ENCODE measurements around the gene TBC1D4.

Gene TBC1D4

DNA sequence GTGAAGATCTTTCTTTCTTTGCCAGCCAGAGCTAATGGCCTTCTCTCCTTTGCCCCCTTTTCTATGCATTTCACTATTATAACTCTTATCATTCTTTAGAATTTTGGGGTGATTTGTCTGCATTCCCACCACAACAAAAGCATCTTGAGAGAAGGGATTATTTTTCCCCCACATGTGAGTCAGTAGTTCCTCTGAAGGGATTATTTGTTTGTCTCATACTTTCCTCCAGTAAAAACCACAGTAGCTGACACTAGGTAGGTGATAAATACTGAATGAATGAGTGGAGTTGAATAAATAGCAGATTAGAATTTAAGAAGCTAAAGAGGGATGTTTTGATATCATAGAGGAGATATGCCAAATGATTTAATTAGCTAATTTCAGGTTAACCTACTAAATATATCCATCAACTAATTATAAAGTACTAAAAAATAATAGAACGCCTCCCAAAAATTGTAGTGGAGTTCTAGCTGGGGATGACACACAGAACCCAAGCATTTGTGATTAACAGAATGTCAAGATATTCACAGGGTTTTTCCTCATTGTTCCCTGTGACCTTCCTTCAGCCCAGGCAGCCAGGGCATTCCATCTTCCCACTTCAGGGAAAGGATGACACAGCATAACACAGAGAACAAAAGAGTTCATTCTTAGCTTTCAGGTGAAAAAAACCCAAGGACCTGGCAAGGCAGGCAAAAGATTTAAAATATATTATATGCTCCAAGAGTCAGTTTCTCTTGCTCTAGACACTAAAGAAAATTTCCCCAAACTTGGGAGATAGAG, 3.5 kb upstream of the TBC1D4 start:
- DNase-seq, result no peak

DNA sequence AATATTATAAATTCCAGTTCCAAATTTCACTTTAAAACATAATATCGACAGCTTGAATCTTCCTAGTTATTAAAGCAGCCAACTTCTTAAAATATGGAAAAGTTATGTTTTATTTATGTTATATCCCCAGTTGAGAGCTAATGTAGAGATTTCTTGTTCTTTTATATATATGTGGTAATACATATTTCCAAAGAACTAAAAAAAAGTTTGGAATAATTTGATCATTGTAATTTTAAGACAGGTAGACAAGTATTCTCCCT, 781 bp upstream of the TBC1D4 start:
- no peak for DNase-seq

DNA sequence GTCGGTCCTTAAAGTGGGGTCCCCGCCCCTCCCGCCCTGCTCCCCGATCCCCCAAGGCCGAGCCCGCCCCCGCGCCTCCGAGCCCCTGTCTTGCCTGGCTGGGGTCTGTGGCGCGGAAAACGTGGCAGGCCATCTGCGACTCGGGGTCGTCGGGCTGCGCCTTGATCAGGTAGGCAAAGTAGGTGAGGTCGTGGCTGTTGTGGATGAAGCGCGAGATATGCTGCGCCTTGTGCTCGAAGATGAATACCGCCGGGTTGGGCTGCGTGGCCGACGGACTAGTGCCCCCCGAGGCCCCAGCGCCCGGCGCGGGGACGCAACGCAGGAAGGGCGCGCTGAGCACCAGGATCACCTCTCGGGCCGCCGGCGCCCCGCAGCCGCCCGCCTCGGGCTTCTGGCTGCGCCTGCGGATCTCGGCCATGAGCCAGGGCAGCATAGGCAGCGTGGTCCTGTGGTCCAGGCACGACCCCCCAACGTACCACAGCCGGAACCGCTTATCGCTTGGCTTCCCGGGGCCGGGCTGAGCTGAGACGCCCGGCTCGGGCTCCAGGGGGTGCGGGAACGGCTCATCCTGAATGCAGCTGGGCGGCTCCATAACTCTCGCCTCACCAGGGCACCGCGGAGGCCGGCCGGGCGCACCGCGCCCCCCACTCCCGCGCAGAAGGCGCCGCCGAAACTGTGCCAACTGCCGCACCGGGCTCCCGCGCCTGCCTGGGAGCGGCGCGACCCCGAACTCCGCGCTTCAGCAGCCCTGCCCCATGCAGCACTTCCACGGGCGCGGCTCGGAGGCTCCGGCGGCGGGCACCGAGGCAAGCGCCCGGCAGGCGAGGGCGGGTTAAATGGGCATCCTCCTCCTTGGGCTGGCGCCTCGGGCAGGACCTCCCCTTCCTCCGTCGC, 546 bp downstream of the TBC1D4 start:
- DNase-seq, result peak in 3 of 6 experiments; percentile 29 to 41 (median 29)

DNA sequence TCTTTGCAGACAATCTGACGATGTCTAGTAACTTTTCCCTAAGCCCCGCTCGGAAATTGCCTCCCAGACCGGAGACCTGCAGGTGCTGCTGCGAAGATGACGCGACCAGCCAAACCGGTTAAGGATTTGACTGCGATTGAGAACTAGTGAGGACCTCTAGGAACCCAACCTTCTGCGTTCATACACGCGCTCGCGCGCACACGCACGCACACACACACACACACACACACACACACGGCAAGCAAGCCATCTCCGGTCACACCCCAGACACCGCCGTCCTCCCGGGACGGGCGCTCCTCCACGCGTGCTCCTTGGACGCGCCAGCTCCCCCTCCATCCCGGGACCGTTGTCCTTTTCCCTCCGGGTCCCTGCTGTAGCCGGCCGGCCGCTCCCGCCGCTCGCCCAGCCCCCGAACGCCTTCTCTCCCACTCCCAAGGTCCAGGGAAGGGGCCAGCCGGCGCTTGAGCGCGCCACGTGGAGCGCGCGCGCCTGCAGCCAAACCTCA, 1.2 kb downstream of the TBC1D4 start:
- DNase-seq, result peak in 2 of 6 experiments; percentile 9 to 12

DNA sequence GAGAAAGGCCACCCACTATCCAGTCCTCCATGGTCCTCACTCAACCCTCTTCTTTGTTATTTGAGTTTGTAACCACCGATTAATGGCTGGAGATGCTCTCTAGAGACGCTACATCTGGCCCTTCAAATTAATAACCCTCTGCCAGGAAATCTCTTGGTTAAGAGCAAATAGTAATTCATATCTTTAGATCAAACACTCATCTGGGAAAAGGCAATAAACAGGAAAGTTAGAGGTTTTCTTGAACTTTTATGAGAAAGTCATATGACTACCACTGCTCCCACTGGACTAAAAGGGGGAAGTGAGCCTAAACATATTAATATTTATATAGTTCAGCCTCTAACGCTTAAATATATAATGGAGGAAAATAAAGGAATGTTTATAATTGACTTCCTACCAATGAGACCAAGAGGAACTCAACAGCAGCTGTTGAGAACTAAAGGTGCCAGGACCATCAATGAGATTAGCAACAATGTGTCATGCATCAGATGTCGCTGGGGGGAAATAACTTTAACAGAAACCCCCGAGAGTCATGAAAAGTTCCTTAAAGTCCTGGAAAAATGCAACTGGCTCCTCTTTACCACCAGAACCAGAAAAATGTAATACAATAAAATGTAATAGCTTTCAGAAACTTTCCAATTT, 2.7 kb downstream of the TBC1D4 start:
- no peak for DNase-seq

DNA sequence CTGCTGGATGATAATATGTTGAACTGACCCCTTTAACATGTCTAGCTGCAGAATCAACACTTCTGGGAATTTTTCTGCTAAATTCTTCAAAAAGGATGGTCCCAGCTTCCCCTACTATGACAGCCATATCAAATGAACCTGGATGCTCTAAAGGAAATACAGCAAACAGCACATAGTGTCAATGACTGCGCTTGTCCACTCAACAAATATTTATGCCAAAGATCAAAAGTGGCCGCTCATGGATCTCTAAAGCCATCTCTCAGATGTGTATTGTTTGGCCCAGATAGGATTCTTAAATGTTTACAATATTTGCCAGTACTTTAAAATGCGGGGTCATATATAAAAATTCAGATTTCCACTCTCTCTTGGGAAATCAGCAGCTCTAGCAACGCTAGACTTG, 3.3 kb downstream of the TBC1D4 start:
- no peak for DNase-seq

DNA sequence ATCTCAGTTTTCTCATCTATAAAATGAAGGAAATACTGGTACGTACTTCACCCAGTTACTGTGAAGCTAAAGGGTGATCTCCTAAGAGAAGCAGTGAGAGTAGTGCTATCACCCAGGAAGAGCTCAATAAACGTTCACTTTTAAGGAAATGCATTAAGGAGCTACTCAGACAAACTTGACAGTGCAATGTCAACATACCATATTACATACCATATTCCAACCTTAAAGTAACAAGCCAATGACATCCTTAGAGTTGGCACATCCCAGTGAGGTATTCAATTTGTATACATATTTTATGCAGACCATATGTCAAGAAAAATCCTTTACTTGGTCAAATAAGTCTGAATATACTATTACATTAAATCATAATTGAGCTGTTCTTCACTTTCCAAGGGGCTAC, 7.0 kb downstream of the TBC1D4 start:
- DNase-seq, result no peak

DNA sequence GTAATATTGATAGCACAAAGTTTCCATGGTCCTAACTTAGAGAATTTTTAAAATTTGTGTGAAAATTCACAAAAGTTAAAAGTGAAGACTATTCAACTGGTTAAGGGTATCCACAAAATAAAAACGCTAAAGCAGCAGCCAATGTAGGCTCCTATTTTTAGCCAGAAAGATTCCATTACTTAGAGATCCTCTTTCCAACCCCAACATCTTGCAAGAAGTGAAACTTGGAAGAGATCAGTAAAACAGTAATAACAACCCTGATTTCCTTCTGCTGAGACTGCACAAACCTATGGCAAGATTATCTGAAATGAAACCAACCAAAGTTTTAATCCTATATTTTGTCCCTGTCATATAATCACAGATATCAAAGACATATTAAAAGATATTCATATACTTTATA, 8.5 kb downstream of the TBC1D4 start:
- no peak for DNase-seq

DNA sequence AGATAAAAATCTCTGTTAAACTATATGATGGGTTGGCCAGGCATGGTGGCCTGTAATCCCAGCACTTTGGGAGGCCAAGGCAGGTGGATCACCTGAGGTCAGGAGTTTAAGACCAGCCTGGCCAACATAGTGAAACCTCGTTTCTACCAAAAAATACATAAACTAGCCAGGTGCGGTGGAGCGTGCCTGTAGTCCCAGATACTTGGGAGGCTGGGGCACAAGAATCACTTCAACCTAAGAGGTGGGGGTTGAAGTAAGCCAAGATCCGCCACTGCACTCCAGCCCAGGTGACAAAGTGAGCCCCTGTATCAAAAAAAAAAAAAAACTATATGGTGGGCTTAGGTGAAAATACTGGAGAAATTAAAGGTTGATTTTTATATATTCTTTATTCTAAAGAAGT, 11.3 kb downstream of the TBC1D4 start:
- DNase-seq, result no peak

DNA sequence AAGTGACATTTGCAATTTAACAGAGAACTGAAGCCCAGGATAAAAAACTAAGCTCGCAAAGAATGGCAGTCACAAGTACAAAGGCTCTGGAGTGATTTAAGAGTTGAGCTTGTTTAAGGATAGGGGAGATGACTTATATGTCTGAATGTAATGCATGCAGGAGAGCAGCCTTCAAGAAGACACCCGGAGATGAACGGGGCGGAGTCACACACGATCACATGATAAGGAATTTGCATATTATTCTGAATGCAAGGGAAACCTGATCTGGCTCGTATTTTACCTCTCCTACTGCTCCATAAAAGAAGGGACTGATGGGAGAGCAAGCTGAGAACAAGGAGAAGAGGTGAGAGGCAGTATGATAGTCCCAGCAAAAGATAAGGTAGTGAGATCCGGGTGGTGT, 12.9 kb downstream of the TBC1D4 start:
- no peak for DNase-seq

DNA sequence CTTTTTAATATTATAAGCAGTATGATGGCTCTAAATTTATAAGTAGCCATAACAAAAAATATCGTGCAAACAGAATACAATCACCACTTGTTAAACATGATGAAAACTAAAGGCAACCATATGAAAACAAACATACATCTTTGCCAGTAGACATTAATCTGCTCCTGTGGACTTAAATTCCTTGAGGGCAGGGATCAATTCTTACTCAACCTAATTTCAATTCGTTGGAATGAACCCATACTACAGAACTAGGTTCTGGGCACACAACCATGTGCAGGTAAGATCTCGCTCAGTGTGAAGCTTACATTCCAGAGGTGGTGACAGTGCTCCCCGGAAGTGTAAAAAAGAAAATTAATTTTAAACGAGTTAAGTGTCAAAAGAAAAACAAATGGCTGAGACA, 13.4 kb downstream of the TBC1D4 start:
- DNase-seq, result no peak

DNA sequence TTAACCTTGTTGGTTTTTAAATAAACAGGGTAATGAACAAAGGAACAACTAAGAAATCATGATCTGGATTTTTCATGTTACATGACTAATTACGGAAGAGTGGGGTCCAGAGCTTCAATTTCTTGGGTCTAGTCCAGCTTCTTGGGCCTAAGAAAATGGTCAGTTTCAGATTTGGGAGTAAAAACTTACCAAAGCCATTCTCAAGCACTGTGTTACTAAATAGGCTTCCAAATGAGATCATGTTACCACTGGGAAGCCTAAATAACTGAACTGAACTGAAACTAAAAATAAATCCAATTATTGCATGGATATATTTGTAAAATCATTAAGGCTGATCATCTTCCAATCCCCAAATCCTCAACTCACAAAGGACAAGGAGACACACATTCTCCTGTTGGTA, 13.9 kb downstream of the TBC1D4 start:
- DNase-seq, result no peak

DNA sequence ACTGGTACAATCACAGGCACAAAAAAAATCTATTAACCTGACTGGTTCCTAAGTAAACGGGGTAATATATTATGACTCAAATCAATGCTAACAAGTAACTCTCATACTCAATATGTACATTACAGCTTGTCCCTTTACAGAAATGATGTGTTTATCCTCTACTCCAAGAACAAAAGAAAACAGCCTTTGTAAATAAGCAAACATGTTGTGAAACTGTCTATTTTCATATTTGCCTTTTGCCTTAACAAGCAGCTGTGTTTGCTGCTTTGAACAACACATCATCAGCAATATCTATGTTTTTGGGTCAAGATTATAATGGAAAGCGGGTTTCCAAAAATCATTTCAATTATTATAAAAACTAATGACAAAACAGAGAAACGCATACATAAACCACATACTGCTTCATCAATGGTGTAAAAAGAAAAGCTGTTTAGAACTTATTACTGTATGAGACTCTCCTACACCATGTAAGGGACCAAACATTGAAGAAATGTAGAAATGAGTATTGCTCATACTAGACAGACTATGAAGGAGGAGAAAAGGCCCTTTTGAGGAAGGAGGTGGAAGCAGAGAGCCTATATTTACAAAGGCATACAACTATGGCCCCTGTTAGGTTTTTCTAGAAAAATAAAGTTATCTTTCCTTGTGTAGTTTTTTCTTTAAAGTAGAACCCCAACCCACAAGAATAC, 14.8 kb downstream of the TBC1D4 start:
- DNase-seq, result no peak

DNA sequence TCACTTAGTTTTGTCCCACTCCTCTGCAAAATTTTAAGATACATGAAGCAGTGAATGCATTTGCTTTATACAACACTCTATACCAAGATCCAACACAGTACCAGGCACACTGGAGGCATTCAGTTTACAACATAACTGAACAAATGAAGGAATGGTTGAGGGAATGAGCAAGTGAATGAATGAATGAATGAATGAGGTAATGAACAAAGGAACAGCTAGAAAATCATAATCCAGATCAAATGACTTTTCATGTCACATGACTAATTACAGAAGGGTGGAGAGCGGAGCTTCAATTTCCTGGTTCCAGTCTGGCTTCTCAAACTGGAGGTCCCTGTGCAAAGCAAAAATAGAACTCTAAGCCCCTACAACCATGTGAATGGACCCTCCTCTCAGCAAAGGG, 16.7 kb downstream of the TBC1D4 start:
- no peak for DNase-seq

DNA sequence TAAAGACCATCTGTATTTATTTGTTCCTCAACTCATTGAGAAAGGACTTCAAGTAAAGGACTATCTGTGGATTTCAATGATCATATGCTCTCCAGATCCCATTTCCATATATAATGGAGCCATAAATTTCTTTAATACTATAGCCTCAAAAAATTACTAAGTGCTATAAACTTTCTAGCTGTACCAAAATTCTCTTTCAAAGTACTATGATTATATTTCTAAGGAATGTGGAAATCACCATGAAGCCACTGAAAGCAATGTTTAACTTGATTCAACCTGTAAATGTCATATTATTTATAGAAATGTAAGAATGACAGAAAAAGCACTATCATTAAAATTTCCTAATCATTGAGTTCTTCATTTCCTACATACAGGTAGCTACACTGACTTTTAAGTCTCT, 20.7 kb downstream of the TBC1D4 start:
- DNase-seq, result no peak

DNA sequence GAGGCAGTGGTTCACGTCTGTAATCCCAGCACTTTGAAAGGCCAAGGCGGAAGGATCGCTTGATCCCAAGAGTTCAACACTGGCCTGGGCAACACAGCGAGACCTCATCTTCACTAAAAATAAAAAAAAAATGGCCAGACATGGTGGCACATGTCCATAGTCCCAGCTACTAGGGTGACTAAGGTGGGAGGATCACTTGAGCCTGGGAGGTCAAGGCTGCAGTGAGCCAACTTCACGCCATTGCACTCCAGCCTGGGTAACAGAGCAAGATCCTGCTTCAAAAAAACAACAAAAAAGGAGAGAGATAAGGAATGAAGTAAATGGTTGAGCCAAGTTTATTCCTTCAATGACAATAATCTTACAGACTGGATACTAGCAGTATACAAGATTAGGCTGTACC, 21.3 kb downstream of the TBC1D4 start:
- DNase-seq, result no peak

DNA sequence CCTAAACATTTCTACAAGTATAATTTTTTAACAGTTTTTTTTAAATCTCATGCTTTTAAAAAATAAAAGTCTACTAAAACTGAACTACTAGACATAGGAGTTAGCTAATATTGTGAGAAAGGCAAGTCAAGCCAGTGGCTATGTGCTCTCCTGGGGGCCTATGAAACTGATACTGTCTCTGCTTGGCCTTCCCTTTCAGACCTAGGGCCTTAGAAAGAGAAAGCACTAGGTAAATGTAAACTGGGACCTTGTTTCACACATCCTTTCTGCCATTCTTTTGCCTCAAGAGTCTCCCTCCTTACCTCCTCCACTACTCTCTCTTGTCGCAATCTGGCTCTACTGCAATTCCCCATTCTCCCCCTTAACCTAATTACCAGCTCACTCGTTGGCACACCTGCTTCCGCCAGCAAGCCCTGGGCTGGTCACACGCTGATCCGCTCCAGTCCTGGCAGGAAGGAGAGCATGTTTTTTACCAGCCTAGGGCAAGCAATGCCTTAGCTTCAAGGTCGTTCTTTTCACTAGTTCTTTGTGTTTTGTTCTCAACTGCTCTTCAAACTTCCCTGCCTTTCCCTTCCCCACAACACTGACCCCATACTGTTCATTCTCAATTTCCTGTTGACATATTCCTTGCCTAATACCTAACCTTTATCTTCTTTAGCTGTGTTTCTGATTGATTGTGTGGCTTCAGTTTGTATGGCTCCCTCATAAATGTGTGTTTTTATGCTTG, 23.1 kb downstream of the TBC1D4 start:
- no peak for DNase-seq

DNA sequence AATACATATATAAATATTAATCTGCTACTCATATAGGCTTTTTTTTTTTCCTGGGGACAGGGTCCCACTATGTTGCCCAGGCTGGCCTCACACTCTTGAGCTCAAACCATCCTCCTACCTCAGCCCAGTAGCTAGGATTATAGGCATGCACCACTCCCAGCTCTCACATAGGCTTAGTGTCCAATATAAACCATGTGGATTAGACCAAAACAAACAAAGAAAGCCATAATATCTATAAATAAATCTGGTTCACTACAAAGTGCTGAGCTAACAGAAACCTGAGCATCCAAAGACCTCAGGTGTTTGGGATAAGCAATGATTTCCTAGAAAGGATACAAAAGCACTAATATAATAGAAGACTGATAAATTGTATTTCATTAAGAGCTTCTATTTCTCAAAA, 26.0 kb downstream of the TBC1D4 start:
- DNase-seq, result no peak

DNA sequence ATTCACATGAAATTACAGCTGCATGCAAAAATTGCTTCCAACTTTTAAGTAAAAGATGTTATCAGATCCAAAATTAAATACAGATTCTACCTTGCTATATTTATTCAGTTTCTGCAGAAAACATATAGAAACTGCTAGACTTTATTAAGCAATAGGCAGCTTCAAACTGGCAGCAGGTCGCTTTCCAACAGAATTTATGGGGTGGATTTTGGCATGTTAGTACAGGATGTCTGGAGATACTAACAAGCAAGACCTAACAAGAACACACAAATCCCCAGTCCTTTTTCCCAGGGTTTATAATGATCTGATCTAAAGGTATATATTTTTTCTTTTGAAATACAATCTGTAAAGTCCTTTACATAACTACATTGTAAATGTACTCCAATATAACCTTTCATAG, 27.5 kb downstream of the TBC1D4 start:
- DNase-seq, result no peak

DNA sequence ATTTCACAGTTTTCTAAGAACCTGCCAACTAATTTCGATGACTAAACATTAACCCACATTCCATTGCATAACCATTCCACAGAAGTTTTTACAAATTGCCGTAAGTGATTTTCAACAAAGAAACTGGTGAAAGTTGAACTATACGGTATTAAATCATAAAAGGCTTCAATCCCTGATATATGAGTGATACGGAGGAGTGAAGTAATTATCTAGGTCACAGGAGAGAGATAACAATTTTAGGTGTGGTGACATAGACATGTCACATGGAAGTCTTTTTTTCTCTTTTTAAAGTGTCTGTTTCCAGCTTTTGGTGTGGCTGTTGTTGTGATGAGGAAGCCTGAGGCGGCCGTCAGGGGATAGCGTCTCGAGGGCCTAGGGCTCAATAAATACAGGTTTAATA, 29.4 kb downstream of the TBC1D4 start:
- DNase-seq, result no peak

DNA sequence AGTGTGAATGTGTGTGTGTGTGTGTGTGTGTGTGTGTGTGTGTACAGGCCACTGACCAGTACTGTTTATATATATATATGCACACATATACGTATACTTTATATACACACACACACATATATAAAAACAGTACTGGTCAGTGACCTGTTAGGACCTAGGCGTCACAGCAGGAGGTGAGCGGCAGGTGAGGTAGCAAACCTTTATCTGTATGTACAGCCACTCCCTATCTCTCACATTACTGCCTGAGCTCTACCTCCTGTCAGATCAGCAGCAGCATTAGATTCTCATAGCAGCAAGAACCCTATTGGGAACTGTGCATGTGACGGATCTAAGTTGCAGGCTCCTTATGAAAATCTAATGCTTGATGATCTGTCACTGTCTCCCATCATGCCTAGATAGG, 34.5 kb downstream of the TBC1D4 start:
- DNase-seq, result no peak

DNA sequence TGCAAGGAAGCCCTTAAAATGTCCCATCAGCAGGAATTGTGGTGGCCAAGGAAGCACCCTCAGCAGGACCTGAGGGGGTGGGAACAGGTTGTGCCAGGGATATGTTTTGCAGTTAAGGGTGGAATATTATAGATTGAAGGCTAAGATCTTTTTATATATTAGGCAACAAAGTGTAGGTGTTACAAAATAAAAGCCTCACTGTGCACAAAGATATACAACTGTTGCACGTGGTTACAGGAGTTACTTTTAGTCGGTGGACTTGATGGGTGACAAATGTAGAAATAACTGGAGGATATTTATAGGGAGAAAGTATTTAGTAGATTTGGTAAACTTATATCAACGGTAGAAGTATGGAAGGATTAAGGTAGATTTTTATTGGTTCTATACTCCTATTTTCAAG, 35.1 kb downstream of the TBC1D4 start:
- no peak for DNase-seq

Data from stimulated activated naive CD4-positive, alpha-beta T cell (primary cell).